Measurements from ENCODE around the gene ZNF84. TPM values are rescaled to one million over a fixed set of nuclear protein-coding genes. Genes with fewer than 3 reads are reported as not detected.

ZNF84 gene
- total and polyA plus RNA-seq, 2 of the 8 experiments (the other 6 are each of a cell fraction or from before 2014, with no cell fraction given), result 8.9 to 34.0 TPM

DNA sequence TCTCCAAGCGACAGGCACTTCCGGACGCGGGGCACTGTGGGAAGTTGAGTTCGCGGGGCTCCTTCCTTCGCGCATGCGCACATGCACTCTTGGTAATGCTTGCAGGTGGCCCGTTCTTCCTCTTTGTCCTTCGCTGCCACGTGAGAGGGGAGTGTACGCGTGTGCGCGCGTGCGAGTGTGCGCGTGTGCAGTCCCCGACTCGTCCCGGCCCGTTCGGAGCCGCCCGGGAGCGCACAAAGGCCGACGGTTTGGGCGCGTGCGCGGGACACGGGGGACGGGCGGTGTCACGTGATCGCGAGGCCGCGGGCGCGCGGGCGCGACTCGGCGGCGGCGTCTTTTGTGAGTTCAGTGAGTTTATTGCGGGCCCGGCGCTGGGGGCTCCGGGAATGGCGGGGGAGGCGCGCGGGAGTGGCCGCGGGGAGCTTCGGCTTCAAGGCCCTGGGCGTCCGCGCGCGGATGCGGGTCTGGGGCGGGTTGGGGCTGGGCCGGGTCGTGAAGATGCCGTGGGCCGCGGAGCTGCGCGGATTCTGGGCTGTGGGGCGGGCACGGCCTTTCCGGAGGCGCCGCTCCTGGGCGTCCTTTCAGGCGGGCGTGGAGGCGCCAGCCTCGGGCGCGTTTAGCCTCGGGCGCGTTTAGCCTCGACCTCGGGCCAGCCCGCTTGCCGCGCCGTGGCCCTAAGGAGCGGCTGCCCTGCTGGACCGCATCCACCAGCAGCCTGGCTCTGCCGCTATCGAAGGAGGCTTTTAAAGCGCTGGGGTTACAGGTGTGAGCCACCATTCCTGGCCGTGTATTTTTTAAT lies at the start of gene ZNF84 (continued):
- peak; percentile 42; the same call in 1 of the 2 replicates for TF ChIP-seq NRF1 (IDR thresholded peaks at IDR 0.05; ENCODE audit: low read depth, low read length)
- peak; percentile 92 for TF ChIP-seq TAF1 (IDR thresholded peaks at IDR 0.05; ENCODE audit: low read depth, low read length)
- no peak for TF ChIP-seq FOSL1 (IDR thresholded peaks at IDR 0.05; ENCODE audit: insufficient read depth, low read depth, low read length)
- TF ChIP-seq, protein P1, sequence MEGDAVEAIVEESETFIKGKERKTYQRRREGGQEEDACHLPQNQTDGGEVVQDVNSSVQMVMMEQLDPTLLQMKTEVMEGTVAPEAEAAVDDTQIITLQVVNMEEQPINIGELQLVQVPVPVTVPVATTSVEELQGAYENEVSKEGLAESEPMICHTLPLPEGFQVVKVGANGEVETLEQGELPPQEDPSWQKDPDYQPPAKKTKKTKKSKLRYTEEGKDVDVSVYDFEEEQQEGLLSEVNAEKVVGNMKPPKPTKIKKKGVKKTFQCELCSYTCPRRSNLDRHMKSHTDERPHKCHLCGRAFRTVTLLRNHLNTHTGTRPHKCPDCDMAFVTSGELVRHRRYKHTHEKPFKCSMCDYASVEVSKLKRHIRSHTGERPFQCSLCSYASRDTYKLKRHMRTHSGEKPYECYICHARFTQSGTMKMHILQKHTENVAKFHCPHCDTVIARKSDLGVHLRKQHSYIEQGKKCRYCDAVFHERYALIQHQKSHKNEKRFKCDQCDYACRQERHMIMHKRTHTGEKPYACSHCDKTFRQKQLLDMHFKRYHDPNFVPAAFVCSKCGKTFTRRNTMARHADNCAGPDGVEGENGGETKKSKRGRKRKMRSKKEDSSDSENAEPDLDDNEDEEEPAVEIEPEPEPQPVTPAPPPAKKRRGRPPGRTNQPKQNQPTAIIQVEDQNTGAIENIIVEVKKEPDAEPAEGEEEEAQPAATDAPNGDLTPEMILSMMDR (IDR thresholded peaks at IDR 0.05; ENCODE audit: control extremely low read depth in 1 of 3, insufficient read depth in 1 of 3, low read depth in 1 of 3, low read length in 3 of 3), result no peak
- no peak; the same call in 1 of the 2 replicates for TF ChIP-seq TBP (IDR thresholded peaks at IDR 0.05; ENCODE audit: low read depth, low read length)
- TF ChIP-seq YY1 (IDR thresholded peaks at IDR 0.05; ENCODE audit: low read depth, low read length), result peak; percentile 6; the same call in 1 of the 2 replicates
- 0 out of 2 replicates have a peak, but pooled peaks have one; percentile 4 for TF ChIP-seq SRF (IDR thresholded peaks at IDR 0.05; ENCODE audit: low read depth, low read length)
- TF ChIP-seq BACH1 (IDR thresholded peaks at IDR 0.05; ENCODE audit: low read length), result peak; percentile 89
- TF ChIP-seq, protein P2, sequence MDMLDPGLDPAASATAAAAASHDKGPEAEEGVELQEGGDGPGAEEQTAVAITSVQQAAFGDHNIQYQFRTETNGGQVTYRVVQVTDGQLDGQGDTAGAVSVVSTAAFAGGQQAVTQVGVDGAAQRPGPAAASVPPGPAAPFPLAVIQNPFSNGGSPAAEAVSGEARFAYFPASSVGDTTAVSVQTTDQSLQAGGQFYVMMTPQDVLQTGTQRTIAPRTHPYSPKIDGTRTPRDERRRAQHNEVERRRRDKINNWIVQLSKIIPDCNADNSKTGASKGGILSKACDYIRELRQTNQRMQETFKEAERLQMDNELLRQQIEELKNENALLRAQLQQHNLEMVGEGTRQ (IDR thresholded peaks at IDR 0.05; ENCODE audit: low read length), result peak; percentile 88
- TF ChIP-seq, protein P3, sequence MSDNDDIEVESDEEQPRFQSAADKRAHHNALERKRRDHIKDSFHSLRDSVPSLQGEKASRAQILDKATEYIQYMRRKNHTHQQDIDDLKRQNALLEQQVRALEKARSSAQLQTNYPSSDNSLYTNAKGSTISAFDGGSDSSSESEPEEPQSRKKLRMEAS (IDR thresholded peaks at IDR 0.05), result peak; percentile 98
- no peak for TF ChIP-seq CBX8 (IDR thresholded peaks at IDR 0.05; ENCODE audit: borderline replicate concordance, low read depth, low read length)
- TF ChIP-seq RBBP5 (IDR thresholded peaks at IDR 0.05; ENCODE audit: borderline replicate concordance, low read depth, low read length), result no peak; the same call in 1 of the 2 replicates
- no peak for TF ChIP-seq TEAD4 (IDR thresholded peaks at IDR 0.05; ENCODE audit: low read depth, low read length)
- TF ChIP-seq CHD2 (IDR thresholded peaks at IDR 0.05; ENCODE audit: low read length), result no peak
- no peak for TF ChIP-seq POU5F1 (IDR thresholded peaks at IDR 0.05; ENCODE audit: low read depth, low read length)
- peak; percentile 60; the same call in 1 of the 2 replicates for TF ChIP-seq SIX5 (IDR thresholded peaks at IDR 0.05; ENCODE audit: low read depth, low read length)
- TF ChIP-seq RAD21 (IDR thresholded peaks at IDR 0.05 in 1 of 2, conservative IDR thresholded peaks at IDR 0.05 in 1 of 2; ENCODE audit: low read depth in 2 of 2, low read length in 2 of 2), result no peak
- peak; percentile 90 for TF ChIP-seq KDM4A (IDR thresholded peaks at IDR 0.05; ENCODE audit: low read depth, low read length, severe bottlenecking)
- TF ChIP-seq BCL11A (IDR thresholded peaks at IDR 0.05; ENCODE audit: low read depth in 2 of 2, low read length in 2 of 2), result no peak
- TF ChIP-seq CTBP2 (IDR thresholded peaks at IDR 0.05; ENCODE audit: borderline replicate concordance, insufficient read depth, insufficient read length, low read length), result no peak

Measured in H1 (cell line).